Right lobe of liver (tissue), 6 donors: ENCODE results near the gene EGFL8. TPM values are rescaled to one million over a fixed set of nuclear protein-coding genes. Genes with fewer than 3 reads are reported as not detected.

Experiments used
- ATAC-seq, 4 donors: fragments of 200-7000 bp; cut with Tn5 transposase; one replicate each; pipeline ENCODE4 v1.9.1; 2020; ENCODE audit warnings: mild to moderate bottlenecking in 4 of 4, moderate library complexity in 4 of 4
- DNase-seq, 3 donors: peaks; one replicate each; pipeline ENCODE4 v3.0.0-alpha.2; 2020
- H3K27ac ChIP-seq, 3 donors: fragments of 200-600 bp; one replicate each; pipeline ENCODE4 v1.8.0; 2022
- H3K27me3 ChIP-seq, 2 donors: fragments of 200-600 bp; one replicate each; pipeline ENCODE4 v1.8.0; 2022
- H3K36me3 ChIP-seq, 4 donors: fragments of 200-600 bp; sonication (generic) in 1 of 4; one replicate each; pipeline versions ENCODE4 v1.5.1 to v1.8.0; 2017 to 2022; ENCODE audit warnings: control low read depth in 1 of 4
- H3K4me1 ChIP-seq, 4 donors: fragments of 200-600 bp; sonication (generic) in 1 of 4; one replicate each; pipeline versions ENCODE4 v1.5.1 to v1.8.0; 2017 to 2022; ENCODE audit warnings: control low read depth in 1 of 4
- H3K4me3 ChIP-seq, 3 donors: fragments of 200-600 bp; one replicate each; pipeline ENCODE4 v1.8.0; 2022
- H3K9me3 ChIP-seq, 4 donors: fragments of 200-600 bp; sonication (generic) in 1 of 4; one replicate each; pipeline versions ENCODE4 v1.5.1 to v1.8.0; 2017 to 2022; ENCODE audit warnings: control low read depth in 1 of 4
- POLR2A ChIP-seq: fragments of 450-650 bp; IDR thresholded peaks from one replicate; pipeline ENCODE4 v1.6.1; 2017; ENCODE audit warnings: antibody characterized with exemption, mild to moderate bottlenecking
- WGBS: methylation state at CpG from one replicate; pipeline ENCODE4 v1.1.6; 2018; ENCODE audit warnings: low coverage, low lambda C conversion rate; ENCODE audit not compliant: insufficient coverage; ENCODE audit errors: missing lambda C conversion rate; 5-methylcytosine and 5-hydroxymethylcytosine counted together
- intact Hi-C, 2 donors: fragments of 100-400 bp; cut with DNase I; formaldehyde crosslinking; loops; one replicate each; pipeline versions ENCODE4 v1.11.2 to v1.14.1; 2022
- total RNA-seq, 6 experiments: library from RNA; depleted of rRNA in 2 of 6; stranded (reverse); fragments of >200 nt in 2 of 6; fragmentation: NEBNext Ultra II Directional in 3 of 6; extraction: Animal tissue kit (Norgen Biotek cat#: 25700) in 3 of 6; gene quantifications; one replicate each; pipeline versions ENCODE4 v1.1.0 to v1.2.4, GENCODE V29; 2016 to 2023
- TF ChIP-seq, protein P1 (sequence below), 4 donors: fragments of 200-600 bp in 3 of 4; fragments of 450-650 bp in 1 of 4; IDR thresholded peaks; one replicate each; pipeline versions ENCODE4 v1.5.1 to v1.8.0; 2016 to 2022; ENCODE audit warnings: antibody characterized with exemption in 4 of 4, mild to moderate bottlenecking in 2 of 4
- donor health status: DM: no; HTN: yes; CAD: no.
- donor health status: DM: no; HTN: no; CAD: no.
- donor health status: DM: no; HTN: no; CAD: no.
- donor health status: DM: no; HTN: yes; CAD: no.
- donor health status: DM: no; HTN: yes; CAD: no.

The EGFL8 gene
- total RNA-seq, 6 experiments from 2014 or later: 1.4 to 6.0 (median 4.2) TPM

DNA sequence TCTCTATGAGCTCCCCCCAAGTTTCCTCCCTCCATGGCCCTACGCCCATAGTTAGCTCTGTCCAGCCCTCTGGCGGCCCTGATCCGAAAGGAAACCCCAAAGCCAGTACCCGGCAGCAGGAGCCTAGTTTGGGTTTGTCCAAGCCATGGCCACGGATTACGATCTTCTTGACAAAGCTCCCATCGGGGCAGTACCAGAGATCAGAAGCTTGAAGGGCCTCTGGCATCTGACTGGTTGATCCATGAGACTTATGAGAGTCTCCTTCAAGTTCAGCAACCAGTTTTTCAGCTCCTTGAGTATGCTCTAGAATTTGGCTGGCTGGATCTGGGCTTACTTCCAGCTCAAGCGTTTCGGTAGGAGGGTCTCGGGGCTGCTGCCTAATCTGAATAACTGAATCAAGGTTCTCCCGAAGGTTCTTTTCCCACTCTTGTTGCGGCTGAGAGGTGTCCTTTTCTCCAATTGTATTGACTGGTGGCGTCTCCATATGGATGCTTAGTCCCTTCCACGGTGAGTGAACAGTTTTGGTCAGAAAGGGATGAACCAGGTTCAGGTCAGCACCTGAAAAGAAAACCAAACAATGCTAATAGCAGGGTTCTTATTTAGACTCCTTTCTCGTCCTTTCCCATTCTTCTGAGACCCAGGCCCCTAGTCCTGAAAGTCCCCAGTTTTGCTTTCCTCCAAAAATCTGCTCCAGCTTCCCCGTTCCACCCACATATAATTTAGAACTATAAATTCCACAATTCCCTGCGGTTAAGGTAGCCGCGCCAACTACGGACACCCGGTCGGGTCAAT is 34.9 kb upstream of the EGFL8 start:
- WGBS: 31% methylated on average over 19 of the region's 22 CpGs
- Histone ChIP-seq H3K4me3 (peak overlapping the region; percentile 52 to 61 (median 55)), H3K9me3 (no peaks in the 10 kb centered on the region), H3K4me1 (peaks cover 0 to 28% (median 13%) of the 10 kb centered on the region in 4 donors), H3K27me3 (no peaks in the 10 kb centered on the region), H3K27ac (peak overlapping the region; percentile 74 to 85 (median 81)), H3K36me3 (peaks cover 0 to 19% (median 8%) of the 10 kb centered on the region in 4 donors)
- no peak for TF ChIP-seq POLR2A
- TF ChIP-seq, protein P1, sequence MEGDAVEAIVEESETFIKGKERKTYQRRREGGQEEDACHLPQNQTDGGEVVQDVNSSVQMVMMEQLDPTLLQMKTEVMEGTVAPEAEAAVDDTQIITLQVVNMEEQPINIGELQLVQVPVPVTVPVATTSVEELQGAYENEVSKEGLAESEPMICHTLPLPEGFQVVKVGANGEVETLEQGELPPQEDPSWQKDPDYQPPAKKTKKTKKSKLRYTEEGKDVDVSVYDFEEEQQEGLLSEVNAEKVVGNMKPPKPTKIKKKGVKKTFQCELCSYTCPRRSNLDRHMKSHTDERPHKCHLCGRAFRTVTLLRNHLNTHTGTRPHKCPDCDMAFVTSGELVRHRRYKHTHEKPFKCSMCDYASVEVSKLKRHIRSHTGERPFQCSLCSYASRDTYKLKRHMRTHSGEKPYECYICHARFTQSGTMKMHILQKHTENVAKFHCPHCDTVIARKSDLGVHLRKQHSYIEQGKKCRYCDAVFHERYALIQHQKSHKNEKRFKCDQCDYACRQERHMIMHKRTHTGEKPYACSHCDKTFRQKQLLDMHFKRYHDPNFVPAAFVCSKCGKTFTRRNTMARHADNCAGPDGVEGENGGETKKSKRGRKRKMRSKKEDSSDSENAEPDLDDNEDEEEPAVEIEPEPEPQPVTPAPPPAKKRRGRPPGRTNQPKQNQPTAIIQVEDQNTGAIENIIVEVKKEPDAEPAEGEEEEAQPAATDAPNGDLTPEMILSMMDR (IDR thresholded peaks at IDR 0.05): no peak
- intact Hi-C loops: no loop called here
- DNase-seq (no peak), ATAC-seq (peak; percentile 52 to 60 (median 56))

DNA sequence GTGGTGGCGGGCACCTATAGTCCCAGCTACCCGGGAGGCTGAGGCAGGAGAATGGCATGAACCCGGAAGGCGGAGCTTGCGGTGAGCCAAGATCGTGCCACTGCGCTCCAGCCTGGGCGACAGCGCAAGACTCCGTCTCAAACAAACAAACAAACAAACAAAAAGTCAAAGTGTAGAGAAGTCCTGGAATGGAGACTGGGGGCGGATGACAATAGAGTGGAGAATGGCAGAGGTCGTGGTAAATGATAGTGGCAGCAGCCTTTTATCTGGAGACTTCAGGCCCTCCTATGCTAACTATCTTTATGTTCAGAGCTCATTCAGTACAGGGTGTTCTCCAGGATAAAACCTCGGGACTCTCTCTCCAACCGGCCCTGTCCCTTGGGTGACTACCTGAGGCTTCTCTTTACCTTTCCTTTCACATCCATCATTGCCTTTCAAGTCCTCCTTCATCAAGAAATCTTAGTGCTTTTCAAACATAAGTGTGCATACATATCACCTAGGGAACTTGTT is 32.9 kb upstream of the EGFL8 start:
- H3K36me3 ChIP-seq: peaks cover 0 to 2% (median under 1%) of the 10 kb centered on the region in 4 donors
- intact Hi-C loops: no loop called here
- TF ChIP-seq, protein P1 (IDR thresholded peaks at IDR 0.05): no peak
- no peak for TF ChIP-seq POLR2A

DNA sequence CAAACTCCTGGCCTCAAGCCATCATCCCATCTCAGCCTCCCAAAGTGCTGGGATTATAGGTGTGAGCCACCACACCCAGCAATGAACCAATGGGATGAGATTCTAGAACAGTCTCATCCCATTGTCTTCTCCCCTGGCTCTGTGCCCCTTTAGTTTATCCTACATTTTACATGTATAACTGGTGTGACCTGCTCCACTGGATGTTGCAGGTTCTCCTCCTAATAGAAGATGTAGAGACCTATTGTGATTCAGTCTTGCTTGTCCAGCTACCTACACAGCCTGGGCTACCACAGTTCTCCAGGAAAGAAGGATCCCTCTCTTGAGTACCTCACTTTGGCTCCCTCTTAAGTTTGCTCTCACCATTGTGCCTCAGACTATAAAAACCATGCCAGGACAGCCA is 32.3 kb upstream of the EGFL8 start:
- H3K4me1 ChIP-seq: peaks cover 0 to 19% (median 10%) of the 10 kb centered on the region in 4 donors
- intact Hi-C loops: no loop called here
- DNase-seq (no peak), ATAC-seq (no peak)
- TF ChIP-seq POLR2A: no peak
- TF ChIP-seq, protein P1 (IDR thresholded peaks at IDR 0.05): no peak
- no peak overlapping the region for H3K4me3 ChIP-seq
- no peak overlapping the region for H3K27ac ChIP-seq
- H3K9me3 ChIP-seq: no peaks in the 10 kb centered on the region
- no peaks in the 10 kb centered on the region for H3K36me3 ChIP-seq
- H3K27me3 ChIP-seq: no peaks in the 10 kb centered on the region

More for the DNA sequence above, 32.9 kb upstream of the EGFL8 start:
- Histone ChIP-seq H3K4me3 (no peak overlapping the region), H3K4me1 (peaks cover 0 to 24% (median 13%) of the 10 kb centered on the region in 4 donors), H3K27ac (no peak overlapping the region), H3K9me3 (no peaks in the 10 kb centered on the region), H3K27me3 (no peaks in the 10 kb centered on the region)
- DNase-seq (no peak), ATAC-seq (no peak)
- WGBS: 71% methylated on average over 8 of the region's 14 CpGs

DNA sequence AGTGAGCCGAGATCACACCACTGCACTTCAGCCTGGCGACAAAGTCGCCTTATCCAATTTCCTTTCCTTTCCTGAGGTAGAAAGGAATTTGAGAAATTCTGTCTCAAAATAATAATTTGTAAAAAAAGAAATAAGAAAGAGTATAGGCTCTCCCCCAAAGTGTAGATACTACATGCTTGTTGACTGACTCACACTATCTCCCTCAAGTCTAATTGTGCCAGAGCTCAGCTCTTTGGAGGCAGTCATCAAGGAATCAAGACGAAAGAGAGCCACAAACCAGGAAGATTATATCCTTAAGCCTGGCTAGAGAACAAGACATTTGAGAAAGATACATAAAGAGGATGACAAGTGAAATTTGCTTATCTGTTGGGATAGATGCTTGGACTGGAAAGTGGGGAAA is 30.6 kb upstream of the EGFL8 start:
- intact Hi-C loops: no loop called here
- DNase-seq (no peak), ATAC-seq (no peak)
- H3K4me1 ChIP-seq: peaks cover 0 to 10% (median 4%) of the 10 kb centered on the region in 4 donors
- H3K27ac ChIP-seq: no peak overlapping the region
- no peaks in the 10 kb centered on the region for H3K9me3 ChIP-seq
- no peak overlapping the region for H3K4me3 ChIP-seq
- no peaks in the 10 kb centered on the region for H3K27me3 ChIP-seq
- TF ChIP-seq, protein P1 (IDR thresholded peaks at IDR 0.05): no peak
- TF ChIP-seq POLR2A: no peak
- 84% methylated on average over 4 of the region's 4 CpGs for WGBS
- H3K36me3 ChIP-seq: no peaks in the 10 kb centered on the region
